Thoracic aorta (tissue), 2 donors: ENCODE results near the gene SCAPER. TPM values are rescaled to one million over a fixed set of nuclear protein-coding genes. Genes with fewer than 3 reads are reported as not detected.
"Not testable (repeated sequence)": the region's sequence is repeated elsewhere in the genome, so short reads cannot be mapped to it uniquely, and the experiment has no call there.

ENCODE experiments used
- ATAC-seq: fragments of 150-250 bp; one replicate; pipeline ENCODE4 v1.8.0; 2017; ENCODE audit warnings: low read depth; ENCODE audit not compliant: insufficient number of reproducible peaks, low FRiP score
- DNase-seq: peaks from one replicate; pipeline ENCODE4 v3.0.0-alpha.2; 2020; ENCODE audit warnings: low spot score
- H3K27ac ChIP-seq, 2 donors: fragments of 200-600 bp; sonication (generic); 1 replicate in 1 of 2; 2 replicates in 1 of 2; pipeline ENCODE4 v1.5.1; 2016; ENCODE audit warnings: mild to moderate bottlenecking in 2 of 2, moderate library complexity in 2 of 2
- H3K27me3 ChIP-seq: fragments of 200-600 bp; sonication (generic); replicated peaks from 2 replicates; pipeline ENCODE4 v1.6.0; 2016; ENCODE audit warnings: mild to moderate bottlenecking; ENCODE audit not compliant: insufficient read depth
- H3K36me3 ChIP-seq: fragments of 200-600 bp; sonication (generic); one replicate; pipeline ENCODE4 v1.5.1; 2016
- H3K4me1 ChIP-seq, 2 donors: fragments of 200-600 bp; sonication (generic); 1 replicate in 1 of 2; 2 replicates in 1 of 2; pipeline versions ENCODE4 v1.5.1 to v1.6.0; 2016; ENCODE audit warnings: low read depth in 2 of 2, mild to moderate bottlenecking in 1 of 2; ENCODE audit not compliant: control insufficient read depth in 1 of 2
- H3K4me3 ChIP-seq: fragments of 200-600 bp; sonication (generic); 2 replicates; pipeline ENCODE4 v1.5.1; 2016; ENCODE audit warnings: mild to moderate bottlenecking
- H3K9me3 ChIP-seq: fragments of 200-600 bp; sonication (generic); 2 replicates; pipeline ENCODE4 v1.5.1; 2016
- total RNA-seq, 2 donors: library from RNA; depleted of rRNA; stranded (reverse); fragments of >200 nt; gene quantifications; one replicate each; pipeline versions ENCODE4 v1.1.0 to v1.2.3, GENCODE V29; 2016
- TF ChIP-seq, protein P1 (sequence below): fragments of 200-600 bp; sonication (generic); IDR thresholded peaks from one replicate; pipeline ENCODE4 v1.5.1; 2019; ENCODE audit warnings: antibody characterized with exemption

SCAPER gene
- total RNA-seq, 2 donors from 2014 or later, result 29.6 to 65.0 TPM

DNA sequence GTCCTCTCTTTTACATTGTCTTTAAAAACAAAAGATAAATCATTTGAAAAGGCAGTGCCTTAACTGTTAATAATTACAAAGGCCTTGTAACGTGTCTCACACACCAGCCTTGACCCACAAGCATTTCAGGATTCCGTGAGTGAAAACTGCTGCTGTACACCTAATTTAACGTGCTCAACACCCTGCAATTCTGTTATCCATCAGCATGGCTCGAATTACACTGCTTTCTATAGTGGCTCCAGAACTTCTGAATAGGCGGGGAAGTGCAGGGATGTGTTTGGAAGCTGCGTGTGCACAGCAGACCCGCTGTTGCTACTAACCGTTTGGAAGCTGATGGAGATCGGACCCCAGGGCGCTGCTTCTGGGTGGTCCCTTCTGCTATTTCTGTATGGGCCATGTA is 584.0 kb downstream of the SCAPER start:
- TF ChIP-seq, protein P1, sequence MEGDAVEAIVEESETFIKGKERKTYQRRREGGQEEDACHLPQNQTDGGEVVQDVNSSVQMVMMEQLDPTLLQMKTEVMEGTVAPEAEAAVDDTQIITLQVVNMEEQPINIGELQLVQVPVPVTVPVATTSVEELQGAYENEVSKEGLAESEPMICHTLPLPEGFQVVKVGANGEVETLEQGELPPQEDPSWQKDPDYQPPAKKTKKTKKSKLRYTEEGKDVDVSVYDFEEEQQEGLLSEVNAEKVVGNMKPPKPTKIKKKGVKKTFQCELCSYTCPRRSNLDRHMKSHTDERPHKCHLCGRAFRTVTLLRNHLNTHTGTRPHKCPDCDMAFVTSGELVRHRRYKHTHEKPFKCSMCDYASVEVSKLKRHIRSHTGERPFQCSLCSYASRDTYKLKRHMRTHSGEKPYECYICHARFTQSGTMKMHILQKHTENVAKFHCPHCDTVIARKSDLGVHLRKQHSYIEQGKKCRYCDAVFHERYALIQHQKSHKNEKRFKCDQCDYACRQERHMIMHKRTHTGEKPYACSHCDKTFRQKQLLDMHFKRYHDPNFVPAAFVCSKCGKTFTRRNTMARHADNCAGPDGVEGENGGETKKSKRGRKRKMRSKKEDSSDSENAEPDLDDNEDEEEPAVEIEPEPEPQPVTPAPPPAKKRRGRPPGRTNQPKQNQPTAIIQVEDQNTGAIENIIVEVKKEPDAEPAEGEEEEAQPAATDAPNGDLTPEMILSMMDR, result no peak
- no peaks in the 10 kb centered on the region for H3K4me1 ChIP-seq
- no peak for ATAC-seq
- H3K4me3 ChIP-seq, result no peak overlapping the region
- H3K27ac ChIP-seq, result no peak overlapping the region
- no peak for DNase-seq
- H3K27me3 ChIP-seq, result no peaks in the 10 kb centered on the region
- H3K36me3 ChIP-seq, result no peaks in the 10 kb centered on the region
- H3K9me3 ChIP-seq, result no peaks in the 10 kb centered on the region

DNA sequence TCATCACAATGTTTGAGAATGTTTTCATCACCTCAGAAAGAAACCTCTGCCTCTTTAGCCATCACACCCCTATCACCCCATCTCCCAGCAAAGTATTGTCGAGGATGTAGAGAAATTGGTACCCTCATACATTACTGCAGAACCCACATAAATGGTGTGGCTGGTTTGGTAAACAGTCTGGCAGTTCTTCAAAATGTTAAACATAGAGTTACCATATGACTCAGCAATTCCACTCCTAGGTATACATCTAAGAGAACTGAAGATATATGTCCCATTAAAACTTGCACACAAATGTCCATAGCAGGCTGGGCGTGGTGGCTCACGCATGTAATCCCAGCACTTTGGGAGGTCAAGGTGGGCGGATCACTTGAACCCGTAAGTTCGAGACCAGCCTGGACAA is 585.1 kb downstream of the SCAPER start:
- TF ChIP-seq, protein P1, result no peak
- no peak overlapping the region for H3K27ac ChIP-seq
- H3K9me3 ChIP-seq, result no peaks in the 10 kb centered on the region
- ATAC-seq (no peak), DNase-seq (no peak)
- no peaks in the 10 kb centered on the region for H3K4me1 ChIP-seq
- H3K27me3 ChIP-seq, result no peaks in the 10 kb centered on the region
- no peak overlapping the region for H3K4me3 ChIP-seq
- no peaks in the 10 kb centered on the region for H3K36me3 ChIP-seq

DNA sequence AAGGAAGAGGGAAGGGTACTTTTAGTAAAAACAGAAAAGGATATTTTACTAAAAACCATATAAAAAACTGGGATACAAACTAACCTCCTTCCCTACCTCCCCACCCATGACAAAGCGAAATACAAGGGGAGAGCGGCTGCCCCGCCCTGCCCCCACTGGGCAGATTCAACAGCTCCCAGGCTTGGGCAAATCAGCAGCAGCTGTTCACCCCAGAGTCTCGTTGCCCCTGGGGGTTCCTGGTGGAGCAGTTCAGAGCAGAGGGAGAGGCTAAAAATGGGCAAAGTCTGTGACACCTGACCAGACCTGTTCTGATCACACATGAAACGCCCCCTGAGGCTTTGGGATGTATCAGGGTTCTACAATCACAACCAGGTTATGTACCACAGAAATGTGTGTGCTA is 591.4 kb downstream of the SCAPER start:
- Histone ChIP-seq H3K36me3 (no peaks in the 10 kb centered on the region), H3K9me3 (no peaks in the 10 kb centered on the region), H3K4me1 (peaks cover 10 to 11% of the 10 kb centered on the region in 2 donors), H3K4me3 (no peak overlapping the region), H3K27ac (no peak overlapping the region), H3K27me3 (no peaks in the 10 kb centered on the region)
- DNase-seq, result no peak
- no peak for ATAC-seq
- TF ChIP-seq, protein P1, result no peak

DNA sequence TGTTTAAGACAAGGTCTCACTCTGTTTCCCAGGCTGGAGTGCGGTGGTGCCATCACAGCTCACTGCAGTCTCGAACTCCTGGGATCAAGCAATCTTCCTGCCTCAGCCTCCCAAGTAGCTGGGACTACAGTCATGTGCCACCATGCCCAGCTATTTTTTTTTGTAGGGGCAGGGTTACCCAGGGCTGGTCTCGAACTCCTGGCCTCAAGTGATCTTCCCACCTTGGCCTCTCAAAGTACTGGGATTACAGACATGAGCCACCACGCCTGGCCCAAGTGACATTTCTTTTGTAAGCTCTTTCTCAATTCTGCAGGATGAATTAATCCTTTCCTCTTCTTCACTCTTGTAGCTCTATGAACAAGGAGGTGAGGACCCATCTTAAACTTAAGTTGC is 592.0 kb downstream of the SCAPER start:
- not testable (repeated sequence) for H3K27me3 ChIP-seq, DNase-seq, H3K4me3 ChIP-seq, H3K9me3 ChIP-seq, H3K27ac ChIP-seq, H3K36me3 ChIP-seq, ATAC-seq
- peaks cover 10 to 11% of the 10 kb centered on the region in 2 donors for H3K4me1 ChIP-seq

DNA sequence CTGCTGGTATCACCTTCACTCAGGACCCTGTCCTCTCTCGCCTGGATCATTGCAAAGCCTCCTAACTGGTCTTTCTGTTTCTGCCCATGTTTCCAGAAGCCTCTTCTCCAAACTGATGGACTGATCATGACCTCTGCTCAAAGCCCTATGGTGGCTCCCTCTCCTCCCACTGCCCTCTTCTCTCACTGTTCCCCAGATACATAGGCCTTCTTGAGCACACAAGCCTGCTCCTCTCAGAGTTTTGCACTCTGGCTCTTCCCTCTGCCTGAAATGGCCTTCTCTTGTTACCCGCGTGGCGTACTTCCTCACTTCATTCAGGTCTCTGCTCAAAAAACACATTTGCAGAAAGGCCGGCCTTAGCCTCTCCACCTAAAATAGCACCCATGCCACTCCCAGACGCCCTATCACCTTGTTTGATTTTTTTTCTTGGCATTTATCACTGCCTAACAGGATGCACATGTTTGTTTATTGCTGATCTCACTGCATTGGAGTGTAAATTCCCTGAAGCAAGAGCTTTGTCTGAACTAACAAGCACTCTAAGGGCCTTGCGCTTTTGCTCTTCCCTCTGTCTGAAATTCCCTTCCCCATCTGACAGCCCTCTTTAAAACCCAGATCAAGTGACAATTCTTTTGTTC is 592.5 kb downstream of the SCAPER start:
- Histone ChIP-seq H3K4me3 (no peak overlapping the region), H3K27me3 (no peaks in the 10 kb centered on the region), H3K36me3 (no peaks in the 10 kb centered on the region), H3K27ac (no peak overlapping the region), H3K4me1 (peaks cover 10 to 11% of the 10 kb centered on the region in 2 donors), H3K9me3 (no peaks in the 10 kb centered on the region)
- ATAC-seq (no peak), DNase-seq (no peak)
- TF ChIP-seq, protein P1, result no peak
